IMR-90 (cell line): ENCODE measurements around the gene CDK10. TPM values are rescaled to one million over a fixed set of nuclear protein-coding genes. Genes with fewer than 3 reads are reported as not detected.
A peak's percentile ranks its signal among the peaks of the same experiment; 100 is the strongest.
"Not testable (repeated sequence)": the region's sequence is repeated elsewhere in the genome, so short reads cannot be mapped to it uniquely, and the experiment has no call there.

ENCODE experiments used
- ATAC-seq: fragments of 200-7000 bp; cut with Tn5 transposase; 2 replicates; pipeline ENCODE4 v1.9.1; 2020; ENCODE audit warnings: low read depth, mild to moderate bottlenecking, moderate library complexity
- BruUV-seq: library from RNA; stranded (reverse); fragments of 400-500 nt; replicated peaks from 2 replicates; lab custom pipeline; 2021; lab: Mats Ljungman, UMichigan
- CTCF ChIA-PET: fragments of 300-600 bp; formaldehyde crosslinking; extraction: SDS; loops from one replicate; lab custom pipeline; 2021; ENCODE audit warnings: antibody characterized with exemption; lab: Yijun Ruan, JAX
- POLR2A ChIA-PET: fragments of 300-600 bp; sonication (Branson Sonifier 250); formaldehyde crosslinking; loops from one replicate; lab custom pipeline; 2022; ENCODE audit warnings: antibody characterized with exemption; ENCODE audit not compliant: unreplicated experiment; lab: Charles Lee
- DNase-seq: peaks from one replicate; pipeline ENCODE4 v3.0.0; 2013
- H2AFZ ChIP-seq: replicated peaks from 2 replicates; pipeline ENCODE3; 2013; ENCODE audit warnings: low read length, mild to moderate bottlenecking; ENCODE audit not compliant: poor library complexity
- H2AK5ac ChIP-seq: 2 replicates; pipeline ENCODE4 v1.6.1; 2013; ENCODE audit warnings: low read depth, low read length, inconsistent platforms
- H2AK9ac ChIP-seq: replicated peaks from 2 replicates; pipeline ENCODE3; 2013; ENCODE audit warnings: mild to moderate bottlenecking, low read depth, low read length, moderate library complexity; ENCODE audit not compliant: poor library complexity
- H2BK120ac ChIP-seq: 2 replicates; pipeline ENCODE4 v1.6.1; 2013; ENCODE audit warnings: low read depth, low read length, inconsistent platforms
- H2BK15ac ChIP-seq: 3 replicates; pipeline ENCODE4 v1.6.1; 2013; ENCODE audit warnings: low read depth, low read length, inconsistent platforms
- H2BK20ac ChIP-seq: 2 replicates; pipeline ENCODE4 v1.6.1; 2013; ENCODE audit warnings: low read depth, mild to moderate bottlenecking, inconsistent platforms, low read length, moderate library complexity
- H2BK5ac ChIP-seq: 2 replicates; pipeline ENCODE4 v1.6.1; 2013; ENCODE audit warnings: mild to moderate bottlenecking, low read depth, low read length, inconsistent platforms; ENCODE audit not compliant: poor library complexity, severe bottlenecking
- H3K14ac ChIP-seq: replicated peaks from 2 replicates; pipeline ENCODE4 v1.6.1; 2013; ENCODE audit warnings: low read depth, low read length, inconsistent platforms
- H3K18ac ChIP-seq: 2 replicates; pipeline ENCODE4 v1.6.1; 2013; ENCODE audit warnings: low read depth, low read length, control low read depth
- H3K23ac ChIP-seq: 2 replicates; pipeline ENCODE4 v1.6.1; 2013; ENCODE audit warnings: low read depth, low read length, inconsistent platforms
- H3K27ac ChIP-seq: 2 replicates; pipeline ENCODE4 v1.5.1; 2013; ENCODE audit warnings: mild to moderate bottlenecking, control low read depth, low read length; ENCODE audit not compliant: insufficient read depth
- H3K27me3 ChIP-seq: 2 replicates; pipeline ENCODE4 v1.6.1; 2013; ENCODE audit warnings: low read length; ENCODE audit not compliant: control insufficient read depth, insufficient read depth
- H3K36me3 ChIP-seq: 2 replicates; pipeline ENCODE4 v1.6.1; 2013; ENCODE audit warnings: low read length, mixed read lengths; ENCODE audit not compliant: control insufficient read depth, insufficient read depth
- H3K4ac ChIP-seq: 2 replicates; pipeline ENCODE4 v1.6.1; 2013; ENCODE audit warnings: low read depth, low read length, inconsistent platforms
- H3K4me1 ChIP-seq: 2 replicates; pipeline ENCODE4 v1.6.1; 2013; ENCODE audit warnings: low read length, mixed read lengths; ENCODE audit not compliant: control insufficient read depth, insufficient read depth
- H3K4me2 ChIP-seq: 2 replicates; pipeline ENCODE4 v1.6.1; 2013; ENCODE audit warnings: low read depth, mild to moderate bottlenecking, control low read depth, low read length, moderate library complexity
- H3K4me3 ChIP-seq: 2 replicates; pipeline ENCODE4 v1.5.1; 2013; ENCODE audit warnings: low read depth, mild to moderate bottlenecking, control low read depth, low read length, moderate library complexity; ENCODE audit not compliant: insufficient read depth
- H3K56ac ChIP-seq: 2 replicates; pipeline ENCODE4 v1.6.1; 2013; ENCODE audit warnings: low read length, inconsistent platforms; ENCODE audit not compliant: insufficient read depth; ENCODE audit errors: extremely low read depth
- H3K79me1 ChIP-seq, 2 experiments: 2 replicates each; pipeline ENCODE4 v1.6.1; 2013; ENCODE audit warnings: low read length in 2 of 2, inconsistent platforms in 1 of 2, low read depth in 1 of 2
- H3K9ac ChIP-seq: 2 replicates; pipeline ENCODE4 v1.6.1; 2013; ENCODE audit warnings: low read depth, low read length, control low read depth
- H3K9me1 ChIP-seq: 2 replicates; pipeline ENCODE4 v1.6.1; 2013; ENCODE audit warnings: low read length, inconsistent platforms; ENCODE audit not compliant: insufficient read depth
- H3K9me3 ChIP-seq: 2 replicates; pipeline ENCODE4 v1.6.1; 2013; ENCODE audit warnings: low read length; ENCODE audit not compliant: control insufficient read depth, insufficient read depth
- H4K20me1 ChIP-seq: 2 replicates; pipeline ENCODE4 v1.6.1; 2013; ENCODE audit warnings: low read length, inconsistent platforms; ENCODE audit not compliant: insufficient read depth
- H4K5ac ChIP-seq: 2 replicates; pipeline ENCODE4 v1.6.1; 2013; ENCODE audit warnings: mild to moderate bottlenecking, low read depth, low read length, control low read depth
- H4K8ac ChIP-seq, 2 experiments: 2 replicates each; pipeline ENCODE4 v1.6.1; 2013; ENCODE audit warnings: low read depth in 2 of 2, low read length in 2 of 2, control low read depth in 1 of 2, inconsistent platforms in 1 of 2
- H4K91ac ChIP-seq: 2 replicates; pipeline ENCODE4 v1.6.1; 2013; ENCODE audit warnings: low read depth, low read length, inconsistent platforms; ENCODE audit not compliant: insufficient read depth
- WGBS, 2 experiments: methylation state at CpG; one replicate each; pipeline versions ENCODE4 v1.1.5 to v1.1.7; 2013; ENCODE audit warnings: missing lambda C conversion rate in 2 of 2; ENCODE audit not compliant: insufficient read length in 1 of 2; ENCODE audit errors: extremely low coverage in 2 of 2; 5-methylcytosine and 5-hydroxymethylcytosine counted together
- dilution Hi-C: fragments of 300-500 bp; cut with HindIII; formaldehyde crosslinking; loops from one replicate; pipeline ENCODE4 v1.14.3; 2018; ENCODE audit warnings: low sequenced_read_pairs; ENCODE audit not compliant: unreplicated experiment
- in situ Hi-C: fragments of 300-500 bp; cut with MboI; formaldehyde crosslinking; loops from 3 replicates; pipeline ENCODE4 v1.14.3; 2019; ENCODE audit warnings: low sequenced_read_pairs, inconsistent platforms, mixed read lengths
- intact Hi-C: fragments of 100-400 bp; cut with micrococcal nuclease; formaldehyde crosslinking; loops from 2 replicates; pipeline ENCODE4 v1.10.0; 2022
- polyA plus RNA-seq, 3 experiments: library from polyadenylated mRNA; depleted of rRNA; stranded (reverse); fragments of >200 nt; gene quantifications; 2 replicates each; pipeline ENCODE4 v1.2.3, GENCODE V29; 2012; ENCODE audit warnings: low replicate concordance in 1 of 3
- total RNA-seq: library from RNA; depleted of rRNA; stranded (reverse); fragments of >200 nt; gene quantifications from 2 replicates; pipeline ENCODE4 v1.2.3, GENCODE V29; 2012

The CDK10 gene
- total and polyA plus RNA-seq, 2 of the 4 experiments (the other 2 are of a cell fraction), result 19.5 to 61.8 TPM

DNA sequence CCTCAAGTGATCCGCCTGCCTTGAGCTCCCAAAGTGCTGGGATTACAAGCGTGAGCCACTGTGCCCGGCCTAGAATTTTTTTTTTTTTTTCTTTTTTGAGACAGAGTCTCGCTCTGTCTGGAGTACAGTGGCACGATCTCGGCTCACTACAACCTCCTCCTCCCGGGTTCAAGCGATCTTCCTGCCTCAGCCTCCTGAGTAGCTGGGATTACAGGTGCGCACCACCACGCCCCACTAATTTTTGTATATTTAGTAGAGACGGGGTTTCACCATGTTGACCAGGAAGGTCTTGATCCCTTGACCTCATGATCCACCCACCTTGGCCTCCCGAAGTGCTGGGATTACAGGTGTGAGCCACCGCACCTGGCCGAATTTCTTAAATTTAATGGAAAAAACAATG, 12.2 kb downstream of the CDK10 start:
- DNase-seq, H2AK9ac ChIP-seq, POLR2A ChIA-PET, BruUV-seq, H3K23ac ChIP-seq, H4K8ac ChIP-seq, H3K14ac ChIP-seq, H2BK5ac ChIP-seq, H3K4me3 ChIP-seq, H3K56ac ChIP-seq, H3K4ac ChIP-seq, H3K27ac ChIP-seq, H3K27me3 ChIP-seq, H3K18ac ChIP-seq, H2AFZ ChIP-seq, H4K91ac ChIP-seq, H3K9me1 ChIP-seq, H2BK20ac ChIP-seq, H2AK5ac ChIP-seq, H2BK120ac ChIP-seq, intact Hi-C loops, H3K9ac ChIP-seq, dilution Hi-C loops, H3K9me3 ChIP-seq, ATAC-seq, H3K4me1 ChIP-seq, H4K5ac ChIP-seq, in situ Hi-C loops, H3K4me2 ChIP-seq, H2BK15ac ChIP-seq: not testable (repeated sequence)
- peaks cover 25% of the 10 kb centered on the region for H3K36me3 ChIP-seq
- peaks cover 5 to 20% of the 10 kb centered on the region in 2 experiments; a peak in 2 of 4 replicates for H3K79me1 ChIP-seq
- CTCF ChIA-PET, result interaction anchor here (3.2 kb wide), 1 partner anchor 162 kb away, joined by 19 read pairs; no protein-coding TSS in a partner anchor
- WGBS, 2 experiments, result no CpG with 5 or more reads among the region's 14 CpGs
- peaks cover 28% of the 10 kb centered on the region for H4K20me1 ChIP-seq

- H4K5ac ChIP-seq, H2BK15ac ChIP-seq, H2BK120ac ChIP-seq, H3K27me3 ChIP-seq, H3K9ac ChIP-seq, H2BK20ac ChIP-seq, POLR2A ChIA-PET, H4K91ac ChIP-seq, DNase-seq, H3K27ac ChIP-seq, H2AK9ac ChIP-seq, H3K18ac ChIP-seq, H3K14ac ChIP-seq, H3K23ac ChIP-seq, H3K4me1 ChIP-seq, H3K56ac ChIP-seq, H4K8ac ChIP-seq, dilution Hi-C loops, H3K4me3 ChIP-seq, BruUV-seq, H3K9me3 ChIP-seq, H2BK5ac ChIP-seq, H3K9me1 ChIP-seq, in situ Hi-C loops, H3K4ac ChIP-seq: not testable (repeated sequence)
- intact Hi-C loops, result loop anchor here (2.0 kb wide), 2 partner anchors 93 to 161 kb away; no protein-coding TSS in a partner anchor
- no CpG with 5 or more reads among the region's 18 CpGs for WGBS, 2 experiments
- peaks cover 28% of the 10 kb centered on the region for H4K20me1 ChIP-seq
- H3K4me2 ChIP-seq, result peak overlapping the region; percentile 24; the same call in 1 of the 2 replicates
- ATAC-seq, result peak; percentile 0; the same call in 1 of the 2 replicates
- peaks cover 5 to 20% of the 10 kb centered on the region in 2 experiments; a peak in 2 of 4 replicates for H3K79me1 ChIP-seq
- peak overlapping the region; percentile 78 for H2AFZ ChIP-seq
- peak overlapping the region; percentile 14; the same call in 1 of the 2 replicates for H2AK5ac ChIP-seq
- CTCF ChIA-PET, result interaction anchor here (0.7 to 3.2 kb wide), 5 partner anchors 13 to 161 kb away, joined by 3 to 19 read pairs (median 3); partner anchors contain the start of gene CDK10
- peaks cover 17% of the 10 kb centered on the region; the same call in 1 of the 2 replicates for H3K36me3 ChIP-seq
Observed at GRCh38 chr16:89699629-89700099, 13.2 kb downstream of the CDK10 start.
